ENCODE results near the gene ASB4. TPM values are rescaled to one million over a fixed set of nuclear protein-coding genes. Genes with fewer than 3 reads are reported as not detected.

The ASB4 gene
- total RNA-seq, 1 donor, result not detected

GRCh38 chr7:95479992-95480624 is 5.6 kb upstream of the ASB4 start:
- no peak overlapping the region for H3K4me3 ChIP-seq (ENCODE audit: low read depth, low read length)
- TF ChIP-seq CTCF (IDR thresholded peaks at IDR 0.05; ENCODE audit: insufficient read depth, low read depth, low read length), result no peak
- DNase-seq (ENCODE audit: low read depth), result no peak

- DNase-seq (ENCODE audit: low read depth), result no peak
- no peak overlapping the region for H3K4me3 ChIP-seq (ENCODE audit: low read depth, low read length)
- TF ChIP-seq CTCF (IDR thresholded peaks at IDR 0.05; ENCODE audit: insufficient read depth, low read depth, low read length), result no peak
Observed at GRCh38 chr7:95481271-95482165, 4.2 kb upstream of the ASB4 start.

- DNase-seq (ENCODE audit: low read depth), result peak; percentile 68
- no peak overlapping the region for H3K4me3 ChIP-seq (ENCODE audit: low read depth, low read length)
- no peak for TF ChIP-seq CTCF (IDR thresholded peaks at IDR 0.05; ENCODE audit: insufficient read depth, low read depth, low read length)
Observed at GRCh38 chr7:95482424-95482823, 3.3 kb upstream of the ASB4 start.

- H3K4me3 ChIP-seq (ENCODE audit: low read depth, low read length), result no peak overlapping the region
- DNase-seq (ENCODE audit: low read depth), result peak; percentile 18
- no peak for TF ChIP-seq CTCF (IDR thresholded peaks at IDR 0.05; ENCODE audit: insufficient read depth, low read depth, low read length)
Observed at GRCh38 chr7:95490231-95490762, 4.6 kb downstream of the ASB4 start.

- no peak for DNase-seq (ENCODE audit: low read depth)
- H3K4me3 ChIP-seq (ENCODE audit: low read depth, low read length), result no peak overlapping the region
- no peak for TF ChIP-seq CTCF (IDR thresholded peaks at IDR 0.05; ENCODE audit: insufficient read depth, low read depth, low read length)
Observed at GRCh38 chr7:95491201-95491600, 5.5 kb downstream of the ASB4 start.

GRCh38 chr7:95491634-95492314 is 6.0 kb downstream of the ASB4 start:
- H3K4me3 ChIP-seq (ENCODE audit: low read depth, low read length), result no peak overlapping the region
- no peak for DNase-seq (ENCODE audit: low read depth)
- no peak for TF ChIP-seq CTCF (IDR thresholded peaks at IDR 0.05; ENCODE audit: insufficient read depth, low read depth, low read length)

Measured in fibroblast of villous mesenchyme (primary cell).